Measurements from ENCODE around the gene GLYATL1. TPM values are rescaled to one million over a fixed set of nuclear protein-coding genes. Genes with fewer than 3 reads are reported as not detected.

The GLYATL1 gene, protein sequence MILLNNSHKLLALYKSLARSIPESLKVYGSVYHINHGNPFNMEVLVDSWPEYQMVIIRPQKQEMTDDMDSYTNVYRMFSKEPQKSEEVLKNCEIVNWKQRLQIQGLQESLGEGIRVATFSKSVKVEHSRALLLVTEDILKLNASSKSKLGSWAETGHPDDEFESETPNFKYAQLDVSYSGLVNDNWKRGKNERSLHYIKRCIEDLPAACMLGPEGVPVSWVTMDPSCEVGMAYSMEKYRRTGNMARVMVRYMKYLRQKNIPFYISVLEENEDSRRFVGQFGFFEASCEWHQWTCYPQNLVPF
- under 1 TPM; 0.08 to 0.18 TPM for polyA plus RNA-seq

DNA sequence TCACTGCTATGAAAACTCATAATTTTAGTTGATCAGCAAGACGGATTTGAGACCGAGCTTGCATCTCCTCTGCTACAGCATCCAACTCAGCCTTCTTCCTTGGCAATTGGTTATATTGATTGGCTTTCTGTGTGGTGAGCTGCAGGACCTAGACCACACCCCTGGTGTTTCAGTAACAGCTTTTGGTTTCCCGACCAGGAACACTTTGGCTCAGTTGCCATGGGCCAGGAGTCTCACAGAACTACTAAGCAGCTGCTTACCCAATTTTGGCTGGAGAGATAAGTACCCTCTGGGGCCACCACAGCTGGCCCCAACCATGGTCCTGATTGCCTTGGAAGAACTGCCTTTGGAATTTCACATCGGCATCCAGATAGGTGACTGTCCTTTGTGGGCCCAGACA lies at the start of gene GLYATL1:
Gene GLYATL1 (plus strand): TSS at position 212 of the 400 bp plus-strand sequence. CDS start 7,600 bp downstream, outside the sequence.
- Histone ChIP-seq H3K36me3 (ENCODE audit: control insufficient read depth in 2 of 2, insufficient read depth in 2 of 2, low read length in 1 of 2) (no peaks in the 10 kb centered on the region), H3K4me1 (ENCODE audit: control insufficient read depth in 2 of 2, insufficient read depth in 2 of 2, low read length in 1 of 2) (no peaks in the 10 kb centered on the region), H3K27ac (ENCODE audit: low read depth in 2 of 2, low read length in 1 of 2) (no peak within 1 kb of the TSS), H3K27me3 (ENCODE audit: control insufficient read depth in 1 of 2, insufficient read depth in 2 of 2, low read length in 2 of 2) (no peaks in the 10 kb centered on the region), H3K9me3 (ENCODE audit: control insufficient read depth in 2 of 2, insufficient read depth in 1 of 2, low read depth in 1 of 2, low read length in 1 of 2) (no peaks in the 10 kb centered on the region), H3K4me3 (ENCODE audit: low read depth in 1 of 2, low read length in 2 of 2) (no peak within 1 kb of the TSS)
- WGBS, 2 donors, result 83 to 85% methylated on average over 4 of the region's 4 CpGs

GRCh38 chr11:58893899-58894298 lies 45.4 kb upstream of the GLYATL1 start:
- no peaks in the 10 kb centered on the region for H3K4me1 ChIP-seq (ENCODE audit: control insufficient read depth in 2 of 2, insufficient read depth in 2 of 2, low read length in 1 of 2)
- H3K27me3 ChIP-seq (ENCODE audit: control insufficient read depth in 1 of 2, insufficient read depth in 2 of 2, low read length in 2 of 2), result no peaks in the 10 kb centered on the region
- 67 to 91% methylated on average over 2 of the region's 2 CpGs for WGBS, 2 donors
- no peaks in the 10 kb centered on the region for H3K9me3 ChIP-seq (ENCODE audit: control insufficient read depth in 2 of 2, insufficient read depth in 1 of 2, low read depth in 1 of 2, low read length in 1 of 2)
- no peak overlapping the region for H3K27ac ChIP-seq (ENCODE audit: low read depth in 2 of 2, low read length in 1 of 2)
- no peak overlapping the region for H3K4me3 ChIP-seq (ENCODE audit: low read depth in 1 of 2, low read length in 2 of 2)
- no peaks in the 10 kb centered on the region for H3K36me3 ChIP-seq (ENCODE audit: control insufficient read depth in 2 of 2, insufficient read depth in 2 of 2, low read length in 1 of 2)

DNA sequence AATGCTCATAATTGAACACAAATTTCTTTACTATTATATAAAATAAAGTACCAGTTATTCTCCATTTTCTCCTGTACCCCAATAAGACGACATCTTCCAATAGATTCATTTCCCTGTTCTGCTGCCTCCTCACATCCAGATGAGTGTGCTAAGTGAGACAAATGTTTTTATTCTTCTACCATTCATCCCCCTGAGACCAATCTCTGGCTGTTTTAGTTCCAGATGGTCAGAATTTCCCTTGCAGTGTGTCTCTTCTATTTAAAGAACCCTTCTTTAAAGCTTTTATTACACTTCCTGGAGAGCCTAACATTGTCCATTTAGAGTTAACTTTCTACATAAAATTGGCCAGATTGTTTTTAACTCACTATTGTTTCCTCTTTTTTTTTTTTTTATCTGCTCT lies 41.2 kb upstream of the GLYATL1 start:
- Histone ChIP-seq H3K36me3 (ENCODE audit: control insufficient read depth in 2 of 2, insufficient read depth in 2 of 2, low read length in 1 of 2) (no peaks in the 10 kb centered on the region), H3K27ac (ENCODE audit: low read depth in 2 of 2, low read length in 1 of 2) (no peak overlapping the region), H3K4me1 (ENCODE audit: control insufficient read depth in 2 of 2, insufficient read depth in 2 of 2, low read length in 1 of 2) (no peaks in the 10 kb centered on the region), H3K4me3 (ENCODE audit: low read depth in 1 of 2, low read length in 2 of 2) (no peak overlapping the region), H3K27me3 (ENCODE audit: control insufficient read depth in 1 of 2, insufficient read depth in 2 of 2, low read length in 2 of 2) (no peaks in the 10 kb centered on the region), H3K9me3 (ENCODE audit: control insufficient read depth in 2 of 2, insufficient read depth in 1 of 2, low read depth in 1 of 2, low read length in 1 of 2) (no peaks in the 10 kb centered on the region)
- WGBS, 2 donors, result 74 to 82% methylated on average over 1 of the region's 1 CpG

GRCh38 chr11:58900479-58901420 lies 38.5 kb upstream of the GLYATL1 start:
- Histone ChIP-seq H3K4me1 (ENCODE audit: control insufficient read depth in 2 of 2, insufficient read depth in 2 of 2, low read length in 1 of 2) (peaks cover 6% of the 10 kb centered on the region in 2 donors), H3K9me3 (ENCODE audit: control insufficient read depth in 2 of 2, insufficient read depth in 1 of 2, low read depth in 1 of 2, low read length in 1 of 2) (no peaks in the 10 kb centered on the region), H3K4me3 (ENCODE audit: low read depth in 1 of 2, low read length in 2 of 2) (no peak overlapping the region), H3K27ac (ENCODE audit: low read depth in 2 of 2, low read length in 1 of 2) (no peak overlapping the region), H3K27me3 (ENCODE audit: control insufficient read depth in 1 of 2, insufficient read depth in 2 of 2, low read length in 2 of 2) (no peaks in the 10 kb centered on the region), H3K36me3 (ENCODE audit: control insufficient read depth in 2 of 2, insufficient read depth in 2 of 2, low read length in 1 of 2) (no peaks in the 10 kb centered on the region)
- 29 to 31% methylated on average over 36 of the region's 36 CpGs for WGBS, 2 donors

DNA sequence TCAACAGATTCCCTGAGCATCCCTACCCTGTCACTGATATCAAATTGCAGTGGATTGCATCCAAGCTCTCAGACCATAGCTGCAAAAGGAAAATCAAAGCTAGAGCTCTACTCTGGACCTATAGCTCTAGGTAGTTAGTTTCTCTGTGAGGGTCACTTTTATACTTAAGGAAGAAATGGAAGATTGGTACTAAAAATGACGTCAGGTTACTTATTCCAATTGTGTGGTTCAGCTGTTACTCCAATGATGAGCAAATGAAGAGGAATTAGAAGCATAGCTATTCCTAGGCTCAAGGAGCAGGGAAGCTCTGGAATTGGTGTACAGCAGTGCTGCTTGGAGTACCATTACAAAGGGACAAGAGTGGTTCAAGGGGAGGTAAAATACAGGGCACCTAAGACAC lies 36.4 kb upstream of the GLYATL1 start:
- Histone ChIP-seq H3K27me3 (ENCODE audit: control insufficient read depth in 1 of 2, insufficient read depth in 2 of 2, low read length in 2 of 2) (no peaks in the 10 kb centered on the region), H3K4me1 (ENCODE audit: control insufficient read depth in 2 of 2, insufficient read depth in 2 of 2, low read length in 1 of 2) (peaks cover 6 to 7% of the 10 kb centered on the region in 2 donors)
- WGBS, 2 donors, result 73 to 93% methylated on average over 1 of the region's 1 CpG

DNA sequence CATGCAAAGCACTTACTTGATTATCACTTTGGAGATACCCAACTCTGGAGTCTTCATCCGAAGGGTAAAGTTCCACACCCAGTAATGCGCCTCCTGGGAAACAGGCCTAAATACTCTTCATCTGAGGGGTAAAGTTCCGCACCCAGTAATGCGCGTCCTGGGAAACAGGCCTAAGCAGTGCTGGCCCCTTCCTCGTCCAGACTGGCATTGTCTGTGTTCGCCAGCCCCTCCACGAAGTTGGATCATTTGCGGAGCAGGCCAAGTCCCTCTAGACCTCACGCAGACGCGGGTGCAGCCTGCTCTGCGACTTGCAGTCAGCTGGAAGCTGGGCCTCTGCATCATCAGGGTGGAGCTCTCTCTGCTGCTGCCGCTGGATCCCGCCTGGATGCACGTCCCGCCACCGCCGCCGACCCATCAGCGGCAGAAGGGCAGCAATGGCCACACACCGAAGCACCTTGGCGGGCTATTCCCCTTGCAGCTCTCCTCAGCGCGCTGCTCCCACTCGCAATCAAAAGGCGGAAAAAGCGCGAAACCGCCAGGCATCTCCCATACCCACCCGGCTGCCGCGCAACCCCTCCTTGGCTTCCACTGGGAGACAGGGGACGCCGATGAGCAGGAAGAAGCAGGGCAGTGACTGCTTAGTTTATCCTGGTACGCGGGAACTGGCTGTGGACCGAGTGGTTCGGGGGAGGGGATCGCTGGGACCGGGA lies 34.1 kb upstream of the GLYATL1 start:
- Histone ChIP-seq H3K4me1 (ENCODE audit: control insufficient read depth in 2 of 2, insufficient read depth in 2 of 2, low read length in 1 of 2) (peaks cover 6 to 7% of the 10 kb centered on the region in 2 donors), H3K9me3 (ENCODE audit: control insufficient read depth in 2 of 2, insufficient read depth in 1 of 2, low read depth in 1 of 2, low read length in 1 of 2) (no peaks in the 10 kb centered on the region), H3K36me3 (ENCODE audit: control insufficient read depth in 2 of 2, insufficient read depth in 2 of 2, low read length in 1 of 2) (no peaks in the 10 kb centered on the region), H3K27me3 (ENCODE audit: control insufficient read depth in 1 of 2, insufficient read depth in 2 of 2, low read length in 2 of 2) (no peaks in the 10 kb centered on the region), H3K4me3 (ENCODE audit: low read depth in 1 of 2, low read length in 2 of 2) (peak overlapping the region; percentile 33 to 37), H3K27ac (ENCODE audit: low read depth in 2 of 2, low read length in 1 of 2) (no peak overlapping the region)
- WGBS, 2 donors, result 7 to 10% methylated on average over 39 to 41 of the region's 41 CpGs

More for the DNA sequence above, 36.4 kb upstream of the GLYATL1 start:
- Histone ChIP-seq H3K27ac (ENCODE audit: low read depth in 2 of 2, low read length in 1 of 2) (no peak overlapping the region), H3K36me3 (ENCODE audit: control insufficient read depth in 2 of 2, insufficient read depth in 2 of 2, low read length in 1 of 2) (no peaks in the 10 kb centered on the region), H3K9me3 (ENCODE audit: control insufficient read depth in 2 of 2, insufficient read depth in 1 of 2, low read depth in 1 of 2, low read length in 1 of 2) (no peaks in the 10 kb centered on the region), H3K4me3 (ENCODE audit: low read depth in 1 of 2, low read length in 2 of 2) (no peak overlapping the region)

- H3K9me3 ChIP-seq (ENCODE audit: control insufficient read depth in 2 of 2, insufficient read depth in 1 of 2, low read depth in 1 of 2, low read length in 1 of 2), result no peaks in the 10 kb centered on the region
- H3K27ac ChIP-seq (ENCODE audit: low read depth in 2 of 2, low read length in 1 of 2), result no peak overlapping the region
- peak overlapping the region in 1 of 2 donors; percentile 33 for H3K4me3 ChIP-seq (ENCODE audit: low read depth in 1 of 2, low read length in 2 of 2)
- no peaks in the 10 kb centered on the region for H3K27me3 ChIP-seq (ENCODE audit: control insufficient read depth in 1 of 2, insufficient read depth in 2 of 2, low read length in 2 of 2)
- 12 to 16% methylated on average over 25 to 33 of the region's 33 CpGs for WGBS, 2 donors
- H3K4me1 ChIP-seq (ENCODE audit: control insufficient read depth in 2 of 2, insufficient read depth in 2 of 2, low read length in 1 of 2), result peaks cover 6 to 7% of the 10 kb centered on the region in 2 donors
- H3K36me3 ChIP-seq (ENCODE audit: control insufficient read depth in 2 of 2, insufficient read depth in 2 of 2, low read length in 1 of 2), result no peaks in the 10 kb centered on the region
Observed at GRCh38 chr11:58905721-58906547, 33.4 kb upstream of the GLYATL1 start.

GRCh38 chr11:58907780-58908179 lies 31.5 kb upstream of the GLYATL1 start:
- no peak overlapping the region for H3K4me3 ChIP-seq (ENCODE audit: low read depth in 1 of 2, low read length in 2 of 2)
- no peaks in the 10 kb centered on the region for H3K36me3 ChIP-seq (ENCODE audit: control insufficient read depth in 2 of 2, insufficient read depth in 2 of 2, low read length in 1 of 2)
- no peaks in the 10 kb centered on the region for H3K9me3 ChIP-seq (ENCODE audit: control insufficient read depth in 2 of 2, insufficient read depth in 1 of 2, low read depth in 1 of 2, low read length in 1 of 2)
- H3K27me3 ChIP-seq (ENCODE audit: control insufficient read depth in 1 of 2, insufficient read depth in 2 of 2, low read length in 2 of 2), result no peaks in the 10 kb centered on the region
- peaks cover 6 to 7% of the 10 kb centered on the region in 2 donors for H3K4me1 ChIP-seq (ENCODE audit: control insufficient read depth in 2 of 2, insufficient read depth in 2 of 2, low read length in 1 of 2)
- WGBS, 2 donors, result 79 to 82% methylated on average over 3 of the region's 3 CpGs
- H3K27ac ChIP-seq (ENCODE audit: low read depth in 2 of 2, low read length in 1 of 2), result no peak overlapping the region

GRCh38 chr11:58912124-58912523 lies 27.2 kb upstream of the GLYATL1 start:
- H3K4me3 ChIP-seq (ENCODE audit: low read depth in 1 of 2, low read length in 2 of 2), result no peak overlapping the region
- peaks cover 0 to 2% of the 10 kb centered on the region in 2 donors for H3K4me1 ChIP-seq (ENCODE audit: control insufficient read depth in 2 of 2, insufficient read depth in 2 of 2, low read length in 1 of 2)
- no peaks in the 10 kb centered on the region for H3K36me3 ChIP-seq (ENCODE audit: control insufficient read depth in 2 of 2, insufficient read depth in 2 of 2, low read length in 1 of 2)
- no peak overlapping the region for H3K27ac ChIP-seq (ENCODE audit: low read depth in 2 of 2, low read length in 1 of 2)
- no peaks in the 10 kb centered on the region for H3K27me3 ChIP-seq (ENCODE audit: control insufficient read depth in 1 of 2, insufficient read depth in 2 of 2, low read length in 2 of 2)
- H3K9me3 ChIP-seq (ENCODE audit: control insufficient read depth in 2 of 2, insufficient read depth in 1 of 2, low read depth in 1 of 2, low read length in 1 of 2), result peaks cover 3 to 5% of the 10 kb centered on the region in 2 donors
